HepG2 (cell line): ENCODE results near the gene PSMA3. TPM values are rescaled to one million over a fixed set of nuclear protein-coding genes. Genes with fewer than 3 reads are reported as not detected.
A peak's percentile ranks its signal among the peaks of the same experiment; 100 is the strongest.

Experiments
- ATAC-seq: fragments of 200-7000 bp; cut with Tn5 transposase; 3 replicates; pipeline ENCODE4 v1.9.1; 2020; ENCODE audit warnings: mild to moderate bottlenecking, moderate library complexity
- BruUV-seq: library from RNA; stranded (reverse); fragments of 400-500 nt; replicated peaks from 2 replicates; lab custom pipeline; 2021; lab: Mats Ljungman, UMichigan
- CTCF ChIA-PET: fragments of 300-600 bp; formaldehyde crosslinking; extraction: SDS; loops from one replicate; lab custom pipeline; 2021; ENCODE audit warnings: low total read pairs, inconsistent platforms, low intra/inter-chr PET ratio; lab: Yijun Ruan, JAX
- POLR2A ChIA-PET: fragments of 350-600 bp; sonication (Branson Sonifier 250); formaldehyde crosslinking; loops from one replicate; lab custom pipeline; 2020; ENCODE audit warnings: antibody characterized with exemption, inconsistent platforms; lab: Yijun Ruan, JAX
- DNase-seq: peaks from one replicate; pipeline ENCODE4 v3.0.0-alpha.2; 2015; ENCODE audit warnings: low spot score
- FAIRE-seq: peaks from 3 replicates; lab custom pipeline; 2011; peaks lifted over from hg19 to GRCh38; lab: Jason Lieb, UNC
- H2AFZ ChIP-seq: one replicate; pipeline ENCODE4 v1.6.1; 2011; ENCODE audit warnings: low read length, inconsistent platforms
- H3K27ac ChIP-seq: fragments of 300-600 bp; 3 replicates; pipeline ENCODE4 v1.8.0; 2011; ENCODE audit warnings: mixed run types, mild to moderate bottlenecking, mixed read lengths, low read length, inconsistent platforms; ENCODE audit not compliant: insufficient read depth; ENCODE audit errors: extremely low read length
- H3K27me3 ChIP-seq, 2 experiments: fragments of 200-600 bp in 1 of 2; 2 replicates in 1 of 2; 3 replicates in 1 of 2; pipeline versions ENCODE4 v1.6.0 to v1.8.0; 2011; ENCODE audit warnings: low read length in 2 of 2, mild to moderate bottlenecking in 2 of 2, moderate library complexity in 2 of 2, inconsistent platforms in 1 of 2; ENCODE audit not compliant: insufficient read depth in 2 of 2, control insufficient read depth in 1 of 2
- H3K36me3 ChIP-seq, 2 experiments: fragments of 200-600 bp in 1 of 2; replicated peaks in 1 of 2; 2 replicates in 1 of 2; 3 replicates in 1 of 2; pipeline versions ENCODE4 v1.5.1 to v1.8.0; 2011; ENCODE audit warnings: low read length in 2 of 2, inconsistent platforms in 1 of 2; ENCODE audit not compliant: insufficient read depth in 2 of 2, control insufficient read depth in 1 of 2
- H3K4me1 ChIP-seq: 2 replicates; pipeline ENCODE4 v1.5.1; 2012; ENCODE audit warnings: low read length, inconsistent platforms; ENCODE audit not compliant: insufficient read depth
- H3K4me2 ChIP-seq: 2 replicates; pipeline ENCODE4 v1.6.0; 2011; ENCODE audit warnings: low read depth, low read length, inconsistent platforms
- H3K4me3 ChIP-seq, 3 experiments: fragments of 200-600 bp in 1 of 3; sonication (generic), shearing (Covaris generic) in 1 of 3; replicated peaks in 1 of 3; 2 replicates each; pipeline ENCODE4 v1.5.1; 2011 to 2016; ENCODE audit warnings: low read length in 3 of 3, inconsistent platforms in 2 of 3, low read depth in 2 of 3, mild to moderate bottlenecking in 2 of 3, control low read depth in 1 of 3, mixed read lengths in 1 of 3; ENCODE audit not compliant: insufficient read depth in 1 of 3
- H3K79me2 ChIP-seq: one replicate; pipeline ENCODE4 v1.6.1; 2011; ENCODE audit warnings: low read length, inconsistent platforms; ENCODE audit not compliant: insufficient read depth
- H3K9ac ChIP-seq: 2 replicates; pipeline ENCODE4 v1.6.0; 2011; ENCODE audit warnings: mild to moderate bottlenecking, low read depth, low read length, inconsistent platforms; ENCODE audit not compliant: insufficient read depth
- H3K9me3 ChIP-seq: 2 replicates; pipeline ENCODE4 v1.5.1; 2012; ENCODE audit warnings: mild to moderate bottlenecking, low read length
- H4K20me1 ChIP-seq: 2 replicates; pipeline ENCODE4 v1.6.0; 2011; ENCODE audit warnings: inconsistent platforms, mild to moderate bottlenecking, low read length, moderate library complexity; ENCODE audit not compliant: insufficient read depth
- ARHGAP35 ChIP-seq: sonication (generic); formaldehyde crosslinking; IDR thresholded peaks from 2 replicates; pipeline ENCODE4 v1.9.0; 2022; ENCODE audit warnings: mild to moderate bottlenecking, inconsistent platforms, moderate library complexity, missing genetic modification reagents, borderline replicate concordance
- ARNT2 ChIP-seq: sonication (generic); formaldehyde crosslinking; IDR thresholded peaks from 2 replicates; pipeline ENCODE4 v1.8.0; 2022; ENCODE audit warnings: mild to moderate bottlenecking, low read depth, missing genetic modification reagents, moderate library complexity
- ASH2L ChIP-seq: fragments of 300-600, 200-600 bp; sonication (generic); IDR thresholded peaks from 2 replicates; pipeline ENCODE4 v1.7.0; 2017; ENCODE audit warnings: low read depth, mild to moderate bottlenecking, moderate library complexity, mixed read lengths, low read length; ENCODE audit not compliant: insufficient read length
- E2F2 ChIP-seq: sonication (generic); formaldehyde crosslinking; IDR thresholded peaks from 2 replicates; pipeline ENCODE4 v1.4.0; 2020; ENCODE audit warnings: missing genetic modification reagents, borderline replicate concordance
- HNF1A ChIP-seq, 2 experiments: sonication (generic) in 1 of 2; formaldehyde crosslinking in 1 of 2; IDR thresholded peaks; 2 replicates each; pipeline versions ENCODE4 v1.4.0 to v1.6.1; 2016 to 2020; ENCODE audit warnings: borderline replicate concordance in 1 of 2, low read depth in 1 of 2, mild to moderate bottlenecking in 1 of 2, missing genetic modification reagents in 1 of 2
- KDM5A ChIP-seq: fragments of 200-600 bp; sonication (generic); IDR thresholded peaks from 2 replicates; pipeline ENCODE4 v1.7.0; 2018; ENCODE audit warnings: antibody characterized with exemption, mild to moderate bottlenecking, low read length, borderline replicate concordance
- LCORL ChIP-seq, 2 experiments: fragments of 450-650 bp in 1 of 2; sonication (generic) in 1 of 2; formaldehyde crosslinking in 1 of 2; IDR thresholded peaks; 2 replicates each; pipeline versions ENCODE4 v1.5.0 to v1.6.1; 2017 to 2020; ENCODE audit warnings: antibody characterized with exemption in 1 of 2, missing genetic modification reagents in 1 of 2
- MEIS2 ChIP-seq: sonication (generic); formaldehyde crosslinking; IDR thresholded peaks from 2 replicates; pipeline ENCODE4 v1.9.0; 2021; ENCODE audit warnings: mild to moderate bottlenecking, missing genetic modification reagents
- THYN1 ChIP-seq: sonication (generic); formaldehyde crosslinking; IDR thresholded peaks from 2 replicates; pipeline ENCODE4 v1.8.1; 2023; ENCODE audit warnings: low read depth, mild to moderate bottlenecking, moderate library complexity, missing genetic modification reagents, borderline replicate concordance
- ZNF343 ChIP-seq: sonication (generic); formaldehyde crosslinking; IDR thresholded peaks from 2 replicates; pipeline ENCODE4 v1.4.0; 2020; ENCODE audit warnings: mild to moderate bottlenecking, missing genetic modification reagents
- ZNF460 ChIP-seq: sonication (generic); formaldehyde crosslinking; IDR thresholded peaks from 2 replicates; pipeline ENCODE4 v1.5.1; 2020; ENCODE audit warnings: missing genetic modification reagents, mild to moderate bottlenecking, borderline replicate concordance
- ZNF510 ChIP-seq: sonication (generic); formaldehyde crosslinking; IDR thresholded peaks from 2 replicates; pipeline ENCODE4 v1.4.0; 2020; ENCODE audit warnings: low read depth, mild to moderate bottlenecking, missing genetic modification reagents
- ZNF547 ChIP-seq: sonication (generic); formaldehyde crosslinking; IDR thresholded peaks from 2 replicates; pipeline ENCODE4 v1.5.1; 2020; ENCODE audit warnings: mild to moderate bottlenecking, missing genetic modification reagents
- ZNF557 ChIP-seq: sonication (generic); formaldehyde crosslinking; IDR thresholded peaks from 2 replicates; pipeline ENCODE4 v1.4.0; 2020; ENCODE audit warnings: missing genetic modification reagents
- ZNF781 ChIP-seq: sonication (generic); formaldehyde crosslinking; IDR thresholded peaks from 2 replicates; pipeline ENCODE4 v1.5.1; 2020; ENCODE audit warnings: borderline replicate concordance, mild to moderate bottlenecking, missing genetic modification reagents; ENCODE audit errors: not compliant biosample characterization
- ZNF878 ChIP-seq: sonication (generic); formaldehyde crosslinking; IDR thresholded peaks from 2 replicates; pipeline ENCODE4 v1.8.1; 2023; ENCODE audit warnings: mild to moderate bottlenecking, missing genetic modification reagents, moderate library complexity
- WGBS: methylation state at CpG from one replicate; pipeline ENCODE4 v1.1.6; 2017; ENCODE audit warnings: low lambda C conversion rate; 5-methylcytosine and 5-hydroxymethylcytosine counted together
- in situ Hi-C: cut with HindIII; loops from 2 replicates; pipeline ENCODE4 v1.10.0; 2017; ENCODE audit warnings: low pct_unique_long_range_greater_than_20kb; ENCODE audit not compliant: extremely low pct_ligation_motif_present
- intact Hi-C: fragments of 100-400 bp; cut with micrococcal nuclease; formaldehyde crosslinking; loops from one replicate; pipeline ENCODE4 v1.10.0; 2022; ENCODE audit not compliant: unreplicated experiment
- polyA plus RNA-seq, 8 experiments: library from polyadenylated mRNA; depleted of rRNA in 3 of 8; stranded (reverse) in 7 of 8; unstranded in 1 of 8; fragments of >200 nt; fragmentation: Illumina TruSeq in 4 of 8; extraction: Trizol in 4 of 8; gene quantifications; 2 replicates each; pipeline versions ENCODE4 v1.2.1 to v1.2.3, GENCODE V29; 2011 to 2016; ENCODE audit warnings: low read depth in 4 of 8, missing spikeins in 1 of 8, mixed read lengths in 1 of 8; ENCODE audit not compliant: insufficient read depth in 1 of 8
- total RNA-seq, 5 experiments: library from RNA; depleted of rRNA; stranded (reverse); fragments of >200 nt; fragmentation: Illumina TruSeq; extraction: Trizol; gene quantifications; 2 replicates each; pipeline ENCODE4 v1.2.3, GENCODE V29; 2016; ENCODE audit warnings: low read depth in 1 of 5

Gene PSMA3
- total and polyA plus RNA-seq, 2 of the 13 experiments (the other 11 are each of a cell fraction or from before 2014, with no cell fraction given) = 232 to 275 TPM

GRCh38 chr14:58297412-58297761 is 52.7 kb downstream of the PSMA3 start:
- CTCF ChIA-PET = no interaction called here
- peak overlapping the region; percentile 96 for H3K4me2 ChIP-seq
- BruUV-seq = TSS peak; percentile 68
- 1% methylated on average over 10 of the region's 10 CpGs for WGBS
- FAIRE-seq = no peak
- peaks cover 40% of the 10 kb centered on the region for H4K20me1 ChIP-seq
- TF ChIP-seq ASH2L = peak; percentile 1
- TF ChIP-seq ARHGAP35 (CRISPR knock-in tag) = 0 out of 2 replicates have a peak, but pooled peaks have one; percentile 6
- 0 out of 2 replicates have a peak, but pooled peaks have one; percentile 5 for TF ChIP-seq ZNF510 (CRISPR knock-in tag)
- peak; percentile 17; the same call in 1 of the 2 replicates for TF ChIP-seq ZNF343 (CRISPR knock-in tag)
- TF ChIP-seq HNF1A (IDR thresholded peaks at IDR 0.05; ENCODE audit: low read depth) = 0 out of 2 replicates have a peak, but pooled peaks have one; percentile 11
- TF ChIP-seq HNF1A (CRISPR knock-in tag; IDR thresholded peaks at IDR 0.05; ENCODE audit: borderline replicate concordance) = no peak
- no peak for TF ChIP-seq ARNT2 (CRISPR knock-in tag)
- peak; percentile 68 for TF ChIP-seq KDM5A
- no peak for TF ChIP-seq ZNF557 (CRISPR knock-in tag)
- 0 out of 2 replicates have a peak, but pooled peaks have one; percentile 42 for TF ChIP-seq ZNF878 (CRISPR knock-in tag)
- no peak for TF ChIP-seq ZNF460
- TF ChIP-seq E2F2 (CRISPR knock-in tag) = 0 out of 2 replicates have a peak, but pooled peaks have one; percentile 17
- TF ChIP-seq ZNF547 (CRISPR knock-in tag) = peak; percentile 26; the same call in 1 of the 2 replicates
- TF ChIP-seq MEIS2 (CRISPR knock-in tag) = peak; percentile 13; the same call in 1 of the 2 replicates
- peak; percentile 46 for TF ChIP-seq ZNF781
- TF ChIP-seq THYN1 = no peak
- no peak for TF ChIP-seq LCORL (IDR thresholded peaks at IDR 0.05)
- TF ChIP-seq LCORL (CRISPR knock-in tag; IDR thresholded peaks at IDR 0.05) = no peak
- TF ChIP-seq, all 625 proteins: peak for 11
- Histone ChIP-seq H3K27ac (peak overlapping the region; percentile 96), H3K4me3 (peak overlapping the region; percentile 73 to 95 (median 78)), H3K36me3 (peaks cover 7 to 37% of the 10 kb centered on the region in 2 experiments), H3K79me2 (peaks cover 82% of the 10 kb centered on the region), H3K27me3 (no peaks in the 10 kb centered on the region; a peak in 1 of 5 replicates), H2AFZ (no peak overlapping the region), H3K9ac (peak overlapping the region; percentile 93), H3K4me1 (peaks cover 50% of the 10 kb centered on the region), H3K9me3 (no peaks in the 10 kb centered on the region)
- no peak for DNase-seq
- no peak for ATAC-seq
- POLR2A ChIA-PET = interaction anchor here (1.0 to 3.5 kb wide), 17 partner anchors 9 to 130 kb away, joined by 3 to 92 read pairs (median 9); partner anchors contain the start of genes ACTR10, KIAA0586, PSMA3 and TIMM9
- intact Hi-C loops = loop anchor here (1.0 to 5.0 kb wide), 2 partner anchors 35 to 53 kb away; partner anchors contain the start of gene PSMA3
- in situ Hi-C loops = no loop called here
